H1 (cell line): ENCODE results near the gene SPSB3.

Experiments used
- CHD2 ChIP-seq: IDR thresholded peaks from 2 replicates; pipeline ENCODE4 v1.6.1; 2012; ENCODE audit warnings: low read length, improper control_type of control experiment
- EGR1 ChIP-seq: IDR thresholded peaks from 2 replicates; pipeline ENCODE4 v1.6.1; 2011; ENCODE audit warnings: low read depth, low read length, borderline replicate concordance
- EZH2 ChIP-seq: fragments of 200-600 bp; sonication (generic); IDR thresholded peaks from 2 replicates; pipeline ENCODE4 v1.7.1; 2012; ENCODE audit warnings: low read depth, mild to moderate bottlenecking, moderate library complexity, low read length, inconsistent platforms; ENCODE audit not compliant: severe bottlenecking
- PHF8 ChIP-seq: fragments of 200-600 bp; sonication (generic); conservative IDR thresholded peaks from 2 replicates; pipeline ENCODE4 v1.7.1; 2012; ENCODE audit warnings: low read depth, mild to moderate bottlenecking, inconsistent platforms, low read length, moderate library complexity
- POLR2A ChIP-seq, 2 experiments: IDR thresholded peaks; 1 replicate in 1 of 2; 2 replicates in 1 of 2; pipeline ENCODE4 v1.6.1; 2011; ENCODE audit warnings: low read depth in 2 of 2, low read length in 2 of 2, mild to moderate bottlenecking in 2 of 2; ENCODE audit errors: control extremely low read depth in 1 of 2
- POLR2AphosphoS5 ChIP-seq: IDR thresholded peaks from 2 replicates; pipeline ENCODE4 v1.6.1; 2011; ENCODE audit warnings: low read depth, low read length
- SP1 ChIP-seq: IDR thresholded peaks from 2 replicates; pipeline ENCODE4 v1.6.1; 2011; ENCODE audit warnings: low read depth, low read length
- SP4 ChIP-seq: IDR thresholded peaks from 2 replicates; pipeline ENCODE4 v1.6.1; 2012; ENCODE audit warnings: low read length, inconsistent platforms
- TCF12 ChIP-seq: IDR thresholded peaks from 2 replicates; pipeline ENCODE4 v1.6.1; 2011; ENCODE audit warnings: low read depth, mild to moderate bottlenecking, low read length
- TF ChIP-seq, protein P1 (sequence below), 3 experiments: IDR thresholded peaks; 1 replicate in 2 of 3; 2 replicates in 1 of 3; pipeline versions ENCODE4 v1.5.1 to v1.6.1; 2011; ENCODE audit warnings: low read length in 3 of 3, mild to moderate bottlenecking in 3 of 3, inconsistent platforms in 2 of 3, low read depth in 1 of 3, moderate library complexity in 1 of 3; ENCODE audit not compliant: insufficient read depth in 1 of 3; ENCODE audit errors: control extremely low read depth in 1 of 3

DNA sequence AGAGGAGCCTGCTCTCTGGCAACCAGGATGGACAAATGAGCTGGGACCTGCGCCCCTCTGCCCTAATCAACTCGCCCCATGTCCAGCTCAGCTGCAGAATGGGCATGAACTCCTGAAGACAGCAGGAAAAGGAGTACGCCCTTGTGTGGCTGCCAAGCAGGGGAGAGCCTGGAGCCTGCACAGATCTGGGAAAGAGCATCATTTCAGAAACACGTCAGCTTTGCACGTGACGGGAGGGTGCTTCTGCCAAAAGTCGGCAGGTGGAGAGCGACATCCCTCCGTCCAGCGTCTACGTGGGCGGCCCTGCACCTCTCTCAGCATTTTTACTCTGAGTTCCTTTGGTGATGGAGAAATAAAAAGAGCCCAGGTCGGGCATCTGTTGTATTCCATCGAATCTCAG lies 29.5 kb downstream of the SPSB3 start:
- no peak for TF ChIP-seq SP1
- TF ChIP-seq, protein P1, sequence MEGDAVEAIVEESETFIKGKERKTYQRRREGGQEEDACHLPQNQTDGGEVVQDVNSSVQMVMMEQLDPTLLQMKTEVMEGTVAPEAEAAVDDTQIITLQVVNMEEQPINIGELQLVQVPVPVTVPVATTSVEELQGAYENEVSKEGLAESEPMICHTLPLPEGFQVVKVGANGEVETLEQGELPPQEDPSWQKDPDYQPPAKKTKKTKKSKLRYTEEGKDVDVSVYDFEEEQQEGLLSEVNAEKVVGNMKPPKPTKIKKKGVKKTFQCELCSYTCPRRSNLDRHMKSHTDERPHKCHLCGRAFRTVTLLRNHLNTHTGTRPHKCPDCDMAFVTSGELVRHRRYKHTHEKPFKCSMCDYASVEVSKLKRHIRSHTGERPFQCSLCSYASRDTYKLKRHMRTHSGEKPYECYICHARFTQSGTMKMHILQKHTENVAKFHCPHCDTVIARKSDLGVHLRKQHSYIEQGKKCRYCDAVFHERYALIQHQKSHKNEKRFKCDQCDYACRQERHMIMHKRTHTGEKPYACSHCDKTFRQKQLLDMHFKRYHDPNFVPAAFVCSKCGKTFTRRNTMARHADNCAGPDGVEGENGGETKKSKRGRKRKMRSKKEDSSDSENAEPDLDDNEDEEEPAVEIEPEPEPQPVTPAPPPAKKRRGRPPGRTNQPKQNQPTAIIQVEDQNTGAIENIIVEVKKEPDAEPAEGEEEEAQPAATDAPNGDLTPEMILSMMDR (IDR thresholded peaks at IDR 0.05; ENCODE audit: control extremely low read depth in 1 of 3, insufficient read depth in 1 of 3, low read depth in 1 of 3, low read length in 3 of 3): no peak
- TF ChIP-seq PHF8: no peak
- TF ChIP-seq POLR2AphosphoS5: no peak
- no peak for TF ChIP-seq TCF12
- no peak for TF ChIP-seq POLR2A (IDR thresholded peaks at IDR 0.05; ENCODE audit: control extremely low read depth in 1 of 2, low read depth in 2 of 2, low read length in 2 of 2)
- no peak for TF ChIP-seq CHD2
- no peak for TF ChIP-seq EGR1
- TF ChIP-seq EZH2: no peak
- no peak for TF ChIP-seq SP4
